ENCODE measurements around the gene CD209.

- TF ChIP-seq POLR2AphosphoS5 (IDR thresholded peaks at IDR 0.05; ENCODE audit: low read depth, low read length) (no peak), TAF1 (IDR thresholded peaks at IDR 0.05; ENCODE audit: borderline replicate concordance, insufficient read depth, low read length) (no peak)
These were observed 56.5 kb downstream of the CD209 start for GRCh38 chr19:7690779-7691258.

Data from PFSK-1 (cell line).